HepG2 (cell line): Measurements from ENCODE around the gene CTSO. TPM values are rescaled to one million over a fixed set of nuclear protein-coding genes. Genes with fewer than 3 reads are reported as not detected.

Source experiments
- CTCF ChIP-seq: sonication (generic); formaldehyde crosslinking; IDR thresholded peaks from 2 replicates; pipeline ENCODE4 v1.5.0; 2020; ENCODE audit warnings: mild to moderate bottlenecking, missing genetic modification reagents, moderate library complexity
- FOXK2 ChIP-seq: fragments of 450-650 bp; IDR thresholded peaks from 2 replicates; pipeline ENCODE4 v1.6.1; 2016
- KDM2A ChIP-seq: sonication (generic); formaldehyde crosslinking; IDR thresholded peaks from 2 replicates; pipeline ENCODE4 v1.4.0; 2020; ENCODE audit warnings: low read depth, missing genetic modification reagents, borderline replicate concordance
- MNT ChIP-seq: fragments of 450-650 bp; IDR thresholded peaks from 2 replicates; pipeline ENCODE4 v1.6.1; 2016
- NCOA2 ChIP-seq: sonication (generic); formaldehyde crosslinking; IDR thresholded peaks from 2 replicates; pipeline ENCODE4 v1.8.0; 2022; ENCODE audit warnings: inconsistent platforms
- NCOR1 ChIP-seq: fragments of 200-600 bp; sonication (generic); IDR thresholded peaks from 2 replicates; pipeline ENCODE4 v1.7.0; 2017; ENCODE audit warnings: antibody characterized with exemption, low read length, borderline replicate concordance
- SOX5 ChIP-seq: IDR thresholded peaks from 2 replicates; pipeline ENCODE4 v1.6.1; 2016; ENCODE audit warnings: borderline replicate concordance
- SP2 ChIP-seq: sonication (generic); formaldehyde crosslinking; IDR thresholded peaks from 2 replicates; pipeline ENCODE4 v1.5.1; 2020; ENCODE audit warnings: mild to moderate bottlenecking, missing genetic modification reagents
- TAF15 ChIP-seq: fragments of 200-400 bp; formaldehyde crosslinking; IDR thresholded peaks from one replicate; pipeline ENCODE4 v1.6.1; 2018; ENCODE audit warnings: mild to moderate bottlenecking, low read depth, low read length; ENCODE audit not compliant: poor library complexity, severe bottlenecking
- ZBTB10 ChIP-seq: sonication (generic); formaldehyde crosslinking; IDR thresholded peaks from 2 replicates; pipeline ENCODE4 v1.4.0; 2020; ENCODE audit warnings: missing genetic modification reagents, borderline replicate concordance
- ZHX1 ChIP-seq: sonication (generic); formaldehyde crosslinking; IDR thresholded peaks from 2 replicates; pipeline ENCODE4 v1.8.1; 2022; ENCODE audit warnings: low read depth, mild to moderate bottlenecking, missing genetic modification reagents
- ZNF224 ChIP-seq: sonication (generic); formaldehyde crosslinking; IDR thresholded peaks from 2 replicates; pipeline ENCODE4 v1.5.0; 2020; ENCODE audit warnings: mild to moderate bottlenecking, missing genetic modification reagents
- ZNF441 ChIP-seq: sonication (generic); formaldehyde crosslinking; IDR thresholded peaks from 2 replicates; pipeline ENCODE4 v1.7.0; 2021; ENCODE audit warnings: missing genetic modification reagents, borderline replicate concordance
- ZNF546 ChIP-seq: sonication (generic); formaldehyde crosslinking; conservative IDR thresholded peaks from 2 replicates; pipeline ENCODE4 v1.8.1; 2023; ENCODE audit warnings: mild to moderate bottlenecking, missing genetic modification reagents
- ZNF597 ChIP-seq: sonication (generic); formaldehyde crosslinking; IDR thresholded peaks from 2 replicates; pipeline ENCODE4 v1.5.0; 2020; ENCODE audit warnings: missing genetic modification reagents
- ZNF768 ChIP-seq: sonication (generic); formaldehyde crosslinking; IDR thresholded peaks from 2 replicates; pipeline ENCODE4 v1.4.0; 2020; ENCODE audit warnings: missing genetic modification reagents
- polyA plus RNA-seq, 8 experiments: library from polyadenylated mRNA; depleted of rRNA in 3 of 8; stranded (reverse) in 7 of 8; unstranded in 1 of 8; fragments of >200 nt; fragmentation: Illumina TruSeq in 4 of 8; extraction: Trizol in 4 of 8; gene quantifications; 2 replicates each; pipeline versions ENCODE4 v1.2.1 to v1.2.3, GENCODE V29; 2011 to 2016; ENCODE audit warnings: low read depth in 4 of 8, missing spikeins in 1 of 8, mixed read lengths in 1 of 8; ENCODE audit not compliant: insufficient read depth in 1 of 8
- total RNA-seq, 5 experiments: library from RNA; depleted of rRNA; stranded (reverse); fragments of >200 nt; fragmentation: Illumina TruSeq; extraction: Trizol; gene quantifications; 2 replicates each; pipeline ENCODE4 v1.2.3, GENCODE V29; 2016; ENCODE audit warnings: low read depth in 1 of 5

Gene CTSO
- total and polyA plus RNA-seq, 2 of the 13 experiments (the other 11 are each of a cell fraction or from before 2014, with no cell fraction given) = 0.07 to 0.17 TPM

- TF ChIP-seq ZNF224 (CRISPR knock-in tag) (no peak), ZBTB10 (CRISPR knock-in tag) (no peak), CTCF (CRISPR knock-in tag) (peak; percentile 52), NCOR1 (no peak), ZNF441 (CRISPR knock-in tag) (peak; percentile 36; the same call in 1 of the 2 replicates), MNT (no peak), TAF15 (no peak), ZHX1 (CRISPR knock-in tag) (no peak), FOXK2 (no peak), SP2 (CRISPR knock-in tag) (0 out of 2 replicates have a peak, but pooled peaks have one; percentile 19), KDM2A (peak; percentile 79; the same call in 1 of the 2 replicates), ZNF768 (CRISPR knock-in tag) (peak; percentile 42; the same call in 1 of the 2 replicates), ZNF597 (no peak), NCOA2 (CRISPR knock-in tag) (no peak), SOX5 (CRISPR knock-in tag) (no peak), ZNF546 (CRISPR knock-in tag) (no peak)
Measured at GRCh38 chr4:155953151-155954117, at the start of gene CTSO (continued).
